HG03039 (cell line): ENCODE results near the gene AGAP2.

ENCODE experiments used
- ATAC-seq: cut with Tn5 transposase; IDR thresholded peaks from one replicate; pipeline ENCODE4 v1.9.1; 2021; ENCODE audit warnings: mild to moderate bottlenecking, moderate library complexity; ENCODE audit not compliant: unreplicated experiment

AGAP2 gene

DNA sequence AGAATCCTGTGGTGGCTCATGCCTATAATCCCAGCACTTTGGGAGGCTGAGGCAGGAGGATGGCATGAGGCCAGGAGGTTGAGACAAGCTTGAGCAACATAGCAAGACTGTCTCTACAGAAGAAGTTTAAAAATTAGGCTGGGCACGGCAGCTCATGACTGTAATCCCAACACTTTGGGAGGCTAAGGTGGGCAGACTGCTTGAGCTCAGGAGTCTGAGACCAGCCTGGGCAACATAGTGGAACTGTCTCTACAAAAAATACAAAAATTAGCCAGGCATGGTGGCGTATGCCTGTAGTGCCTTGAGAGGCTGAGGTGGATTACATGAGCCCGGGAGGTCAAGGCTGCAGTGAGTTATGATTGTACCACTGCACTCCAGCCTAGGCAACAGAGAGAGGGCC lies 29.3 kb upstream of the AGAP2 start:
- ATAC-seq = no peak

DNA sequence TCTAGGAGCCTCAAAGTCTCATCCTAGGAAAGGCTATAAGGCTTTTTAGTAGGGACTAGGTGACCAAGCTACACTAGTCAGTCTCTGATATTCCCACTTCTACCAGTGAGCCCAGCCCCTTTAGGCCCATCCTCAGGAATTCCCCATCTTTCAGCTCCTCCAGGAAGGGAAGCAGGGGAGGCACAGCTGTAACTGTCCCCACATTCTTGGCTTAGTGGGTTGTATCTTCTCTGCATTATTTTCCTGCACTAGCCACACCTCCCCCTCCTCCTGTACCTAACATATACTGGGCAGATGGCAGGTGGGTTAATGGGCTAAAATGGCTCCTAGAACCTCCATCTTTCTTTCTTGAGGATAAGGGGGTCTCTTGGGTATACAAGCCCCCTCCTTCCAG lies 28.8 kb upstream of the AGAP2 start:
- no peak for ATAC-seq

GRCh38 chr12:57766464-57767304 lies 28.1 kb upstream of the AGAP2 start, which contains the start of gene CYP27B1:
TSS of gene CYP27B1 (minus strand) at chr12:57767078. CDS start at chr12:57767041, 37 bp downstream.
- ATAC-seq = no peak

DNA sequence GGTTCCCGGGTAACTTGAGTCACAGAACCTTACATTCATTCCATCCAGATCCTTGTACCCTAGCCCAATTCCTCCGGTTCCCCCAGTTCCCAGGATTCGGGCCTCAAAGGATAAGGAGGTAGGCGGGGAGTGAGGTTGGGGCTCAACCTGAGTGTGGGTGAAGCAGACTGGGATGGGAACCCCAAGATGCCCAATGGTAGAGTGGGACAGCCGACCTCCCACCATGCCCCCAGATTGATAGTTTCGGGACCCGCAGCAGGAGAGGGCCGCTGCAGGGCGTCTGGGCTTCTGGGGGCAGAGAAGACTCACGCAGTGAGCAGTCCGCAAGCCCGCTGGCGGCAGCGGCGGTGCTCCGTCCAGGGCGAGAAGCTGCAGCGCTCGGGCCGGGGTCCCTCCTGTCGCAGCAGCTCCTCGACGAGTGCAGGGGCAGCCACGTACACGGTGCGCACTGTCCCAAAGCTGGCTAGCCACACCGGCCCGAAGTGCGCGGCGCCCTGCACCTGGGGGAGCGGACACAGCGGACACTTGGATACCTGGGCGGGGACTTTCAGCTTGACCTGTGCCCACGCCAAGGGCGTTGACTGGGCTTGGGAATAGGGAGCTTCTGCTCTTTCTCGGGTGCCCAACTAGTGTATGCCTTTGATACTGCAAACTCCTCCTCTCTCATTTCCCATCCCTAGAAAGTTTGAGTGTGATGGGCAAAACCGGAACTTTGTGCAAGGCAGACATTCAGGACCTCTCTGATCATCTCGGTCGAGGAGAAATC lies 27.3 kb upstream of the AGAP2 start:
- no peak for ATAC-seq

- ATAC-seq = no peak
Measured at GRCh38 chr12:57765003-57765697, 26.6 kb upstream of the AGAP2 start.

GRCh38 chr12:57764662-57765002 lies 26.1 kb upstream of the AGAP2 start:
- ATAC-seq = no peak

GRCh38 chr12:57763881-57764661 lies 25.5 kb upstream of the AGAP2 start:
- no peak for ATAC-seq

- ATAC-seq = no peak
Measured at GRCh38 chr12:57762463-57762862, 23.9 kb upstream of the AGAP2 start.

GRCh38 chr12:57761391-57761998 lies 23.0 kb upstream of the AGAP2 start:
- ATAC-seq = no peak

DNA sequence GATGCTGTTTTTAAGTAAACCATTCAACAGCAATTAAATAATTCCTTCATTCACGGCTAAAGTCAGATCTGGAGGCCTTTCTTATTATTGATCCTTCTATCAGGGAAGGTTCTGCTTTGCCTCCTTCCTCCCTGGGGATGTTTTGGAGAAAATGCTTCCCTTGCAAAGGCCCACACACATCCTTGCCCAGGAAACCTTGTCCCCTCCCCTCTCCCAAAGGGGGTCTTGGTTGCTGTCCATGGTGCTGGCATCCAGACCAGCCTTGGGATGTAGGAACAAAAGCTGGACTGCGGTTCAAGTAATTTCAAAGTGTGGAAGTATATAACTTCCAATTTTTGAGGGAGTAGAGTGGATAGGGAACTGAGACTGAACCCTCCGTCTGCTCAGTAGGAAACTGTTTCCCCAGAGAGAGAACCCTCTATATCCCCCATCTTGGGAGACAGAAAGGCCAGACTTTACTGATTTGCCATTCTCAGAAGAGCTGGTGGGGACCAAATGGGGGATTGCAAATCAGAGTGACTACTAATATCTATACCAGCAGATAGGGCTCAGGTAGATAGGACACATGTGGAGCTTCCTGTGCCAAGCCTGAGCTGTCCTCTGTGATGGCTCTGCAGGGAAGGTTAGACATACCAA lies 21.9 kb upstream of the AGAP2 start:
- no peak for ATAC-seq

DNA sequence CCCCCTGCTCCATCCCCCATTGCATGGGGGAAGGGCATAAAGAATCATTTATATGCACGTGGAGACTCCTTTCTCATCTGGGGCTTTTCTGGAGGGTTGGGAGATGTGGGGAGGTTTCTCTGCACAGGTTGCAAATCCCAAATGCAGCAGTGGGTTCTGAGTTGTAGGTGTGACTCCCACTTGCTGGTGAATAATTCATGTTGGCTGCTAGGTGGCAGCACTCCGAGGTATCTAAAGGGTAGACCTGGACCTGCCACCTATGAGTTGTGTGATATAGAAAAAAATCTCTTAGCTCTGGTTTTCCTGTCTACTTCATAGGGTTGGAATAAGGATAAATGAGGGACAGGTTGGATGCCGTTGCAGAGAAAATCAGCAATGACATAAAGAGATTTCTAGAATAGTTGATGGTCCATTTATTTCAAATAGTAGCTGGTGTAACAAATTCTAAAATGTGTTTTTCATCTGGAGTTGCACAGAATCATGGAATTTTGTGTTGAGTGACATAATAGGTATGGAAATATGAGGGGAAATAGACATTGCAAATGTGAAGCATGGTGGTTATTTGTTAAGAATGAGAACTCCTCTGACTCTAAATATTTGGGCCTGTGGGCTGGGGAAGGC lies 20.9 kb upstream of the AGAP2 start:
- ATAC-seq = no peak

GRCh38 chr12:57758552-57759359 lies 20.2 kb upstream of the AGAP2 start:
- no peak for ATAC-seq

DNA sequence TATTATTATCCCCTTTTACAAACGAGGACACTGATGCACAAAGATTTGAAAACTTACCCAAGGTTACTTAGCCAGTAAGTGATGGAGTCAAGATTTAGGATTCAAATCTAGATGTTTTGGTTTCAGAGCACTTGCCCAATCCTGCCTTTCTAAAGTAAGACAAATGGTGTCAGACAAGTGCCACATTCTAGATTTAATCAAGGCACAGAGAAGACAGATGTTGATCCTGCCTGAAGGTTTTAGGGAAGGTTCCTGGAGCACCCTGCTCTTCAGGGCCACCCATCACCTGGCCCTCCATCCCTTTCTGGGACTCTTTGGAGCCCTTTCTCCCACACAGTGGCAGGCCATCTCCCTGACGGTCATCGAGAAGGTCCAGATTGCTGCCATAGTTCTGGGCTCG lies 19.2 kb upstream of the AGAP2 start:
- no peak for ATAC-seq

- no peak for ATAC-seq
Measured at GRCh38 chr12:57756406-57757341, 18.1 kb upstream of the AGAP2 start.

DNA sequence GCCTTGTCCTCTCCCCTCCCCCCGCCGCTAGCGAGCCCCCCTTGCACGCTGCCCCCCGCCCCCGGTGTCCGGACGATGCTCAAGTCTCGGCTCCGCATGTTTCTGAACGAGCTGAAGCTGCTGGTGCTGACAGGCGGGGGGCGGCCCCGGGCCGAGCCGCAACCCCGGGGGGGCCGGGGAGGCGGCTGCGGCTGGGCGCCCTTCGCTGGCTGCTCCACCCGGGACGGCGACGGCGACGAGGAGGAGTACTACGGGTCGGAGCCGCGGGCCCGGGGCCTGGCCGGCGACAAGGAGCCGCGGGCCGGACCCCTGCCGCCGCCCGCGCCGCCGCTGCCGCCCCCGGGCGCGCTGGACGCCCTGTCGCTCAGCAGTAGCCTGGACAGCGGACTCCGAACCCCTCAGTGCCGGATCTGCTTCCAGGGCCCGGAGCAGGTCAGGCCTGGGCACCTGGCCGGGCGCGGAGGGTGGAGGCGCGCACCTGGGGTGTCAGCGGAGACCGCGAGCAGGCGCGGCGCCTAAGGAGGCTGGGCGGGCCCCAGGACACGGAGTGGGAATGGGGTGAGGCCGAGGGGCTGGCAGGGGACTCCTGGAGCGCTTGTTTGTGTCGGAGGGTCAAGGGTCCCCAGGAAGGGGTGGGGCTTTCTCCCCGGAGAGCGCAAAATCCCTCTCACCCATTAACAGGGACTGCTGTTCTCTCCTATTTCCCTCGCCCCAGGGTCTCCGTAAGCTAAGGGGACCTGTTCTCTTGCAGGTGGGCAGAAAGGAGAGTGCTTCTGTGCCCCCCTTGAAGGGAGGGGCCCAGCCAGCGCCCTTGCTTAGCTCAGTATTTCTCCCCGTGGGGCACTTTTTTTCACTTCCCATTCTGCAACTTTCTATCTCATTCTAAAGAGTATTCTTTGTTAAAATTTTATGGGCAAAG lies 17.2 kb upstream of the AGAP2 start:
- no peak for ATAC-seq

DNA sequence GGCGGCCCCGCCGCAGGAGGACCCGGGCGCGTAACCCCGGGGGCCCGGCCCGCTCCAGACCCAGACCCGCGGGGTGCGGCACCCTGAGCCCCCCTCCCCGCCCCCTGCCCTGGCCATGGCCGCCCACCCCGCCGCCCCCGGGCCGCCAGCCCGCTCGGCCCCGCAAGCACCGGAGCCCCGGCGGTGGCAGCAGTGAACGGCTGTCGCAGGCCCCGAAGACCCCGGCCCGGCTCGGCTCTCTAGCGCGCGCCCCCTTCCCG lies 16.6 kb upstream of the AGAP2 start:
- no peak for ATAC-seq
